Loucy (cell line): Measurements from ENCODE around the gene KIF17.

Experiments
- EZH2phosphoT487 ChIP-seq: fragments of 200-600 bp; IDR thresholded peaks from 2 replicates; pipeline ENCODE4 v1.6.1; 2018; ENCODE audit warnings: antibody characterized with exemption, mild to moderate bottlenecking, moderate library complexity, borderline replicate concordance
- TF ChIP-seq, protein P1 (sequence below): fragments of 200-600 bp; sonication (generic); conservative IDR thresholded peaks from 2 replicates; pipeline ENCODE4 v1.5.1; 2014; ENCODE audit warnings: mild to moderate bottlenecking, antibody characterized with exemption, low read length

DNA sequence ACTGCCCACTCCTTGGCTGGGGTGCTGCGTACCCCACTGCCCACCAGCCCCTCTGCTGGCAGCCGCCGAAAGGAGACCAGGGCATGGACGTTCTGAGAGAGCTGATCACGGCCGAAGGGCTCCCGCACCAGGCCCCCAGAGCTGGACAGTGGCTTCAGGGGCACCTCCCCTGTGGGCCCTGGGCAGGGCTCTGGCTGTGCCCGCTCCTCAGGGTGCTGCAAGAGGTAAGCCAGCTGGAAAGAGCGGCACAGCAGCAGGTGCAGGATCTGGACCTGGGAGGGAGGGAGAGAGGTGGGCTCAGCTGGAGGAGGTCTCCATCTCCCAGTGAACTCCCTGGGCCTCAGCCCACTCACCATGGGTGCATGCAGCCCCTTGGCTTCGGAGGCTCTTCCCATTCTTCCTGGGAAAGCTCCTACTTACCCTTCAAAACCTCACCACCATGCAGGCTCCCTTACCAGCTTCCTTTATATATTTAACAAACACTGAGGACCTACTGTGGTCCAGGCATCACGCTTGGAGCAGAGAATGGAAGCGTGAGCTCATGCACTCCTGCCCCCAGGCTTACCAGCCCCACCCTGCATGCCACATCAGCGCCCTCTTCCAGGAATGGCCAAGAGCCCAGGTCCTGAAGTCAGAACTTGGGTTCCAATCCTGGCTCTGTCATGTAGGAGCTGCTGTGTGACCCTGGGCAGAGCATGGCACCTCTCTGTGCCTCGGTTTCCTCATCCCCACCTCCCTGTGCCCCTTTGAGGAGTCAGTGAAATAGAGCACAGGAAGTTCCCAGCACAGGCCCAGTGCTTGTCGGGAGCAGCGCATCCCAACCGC, 6.8 kb upstream of the KIF17 start:
- TF ChIP-seq, protein P1, sequence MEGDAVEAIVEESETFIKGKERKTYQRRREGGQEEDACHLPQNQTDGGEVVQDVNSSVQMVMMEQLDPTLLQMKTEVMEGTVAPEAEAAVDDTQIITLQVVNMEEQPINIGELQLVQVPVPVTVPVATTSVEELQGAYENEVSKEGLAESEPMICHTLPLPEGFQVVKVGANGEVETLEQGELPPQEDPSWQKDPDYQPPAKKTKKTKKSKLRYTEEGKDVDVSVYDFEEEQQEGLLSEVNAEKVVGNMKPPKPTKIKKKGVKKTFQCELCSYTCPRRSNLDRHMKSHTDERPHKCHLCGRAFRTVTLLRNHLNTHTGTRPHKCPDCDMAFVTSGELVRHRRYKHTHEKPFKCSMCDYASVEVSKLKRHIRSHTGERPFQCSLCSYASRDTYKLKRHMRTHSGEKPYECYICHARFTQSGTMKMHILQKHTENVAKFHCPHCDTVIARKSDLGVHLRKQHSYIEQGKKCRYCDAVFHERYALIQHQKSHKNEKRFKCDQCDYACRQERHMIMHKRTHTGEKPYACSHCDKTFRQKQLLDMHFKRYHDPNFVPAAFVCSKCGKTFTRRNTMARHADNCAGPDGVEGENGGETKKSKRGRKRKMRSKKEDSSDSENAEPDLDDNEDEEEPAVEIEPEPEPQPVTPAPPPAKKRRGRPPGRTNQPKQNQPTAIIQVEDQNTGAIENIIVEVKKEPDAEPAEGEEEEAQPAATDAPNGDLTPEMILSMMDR: no peak
- no peak for TF ChIP-seq EZH2phosphoT487
